Urinary bladder (tissue), 4 donors: ENCODE measurements around the gene MYBPHL. TPM values are rescaled to one million over a fixed set of nuclear protein-coding genes. Genes with fewer than 3 reads are reported as not detected.

Experiments used
- DNase-seq: peaks from one replicate; pipeline ENCODE4 v3.0.0-alpha.2; 2015; ENCODE audit errors: extremely low spot score
- H3K27ac ChIP-seq: one replicate; pipeline ENCODE4 v1.5.1; 2013; ENCODE audit warnings: low read depth, mild to moderate bottlenecking, moderate library complexity
- H3K36me3 ChIP-seq: one replicate; pipeline ENCODE4 v1.6.1; 2013; ENCODE audit warnings: mild to moderate bottlenecking, moderate library complexity; ENCODE audit not compliant: insufficient read depth
- H3K4me1 ChIP-seq: one replicate; pipeline ENCODE4 v1.6.1; 2013; ENCODE audit warnings: mild to moderate bottlenecking, moderate library complexity; ENCODE audit not compliant: insufficient read depth
- H3K4me3 ChIP-seq: one replicate; pipeline ENCODE4 v1.5.1; 2013; ENCODE audit warnings: low read depth, low read length
- WGBS: extraction: QIAGEN DNeasy Blood & Tissue Kit; methylation state at CpG from one replicate; pipeline ENCODE4 v1.1.7; 2013; 5-methylcytosine and 5-hydroxymethylcytosine counted together
- polyA plus RNA-seq: library from polyadenylated mRNA; stranded (reverse); fragments of 200-250 nt; gene quantifications from one replicate; pipeline ENCODE4 v1.2.3, GENCODE V29; 2013
- total RNA-seq: library from RNA; depleted of rRNA; stranded (reverse); fragments of >200 nt; gene quantifications from one replicate; pipeline ENCODE4 v1.2.3, GENCODE V29; 2014
- donor health status: healthy with polysubstance abuse.
- donor health status: healthy.

The MYBPHL gene
- total and polyA plus RNA-seq, 2 donors: 0.22 TPM; not detected in 1

DNA sequence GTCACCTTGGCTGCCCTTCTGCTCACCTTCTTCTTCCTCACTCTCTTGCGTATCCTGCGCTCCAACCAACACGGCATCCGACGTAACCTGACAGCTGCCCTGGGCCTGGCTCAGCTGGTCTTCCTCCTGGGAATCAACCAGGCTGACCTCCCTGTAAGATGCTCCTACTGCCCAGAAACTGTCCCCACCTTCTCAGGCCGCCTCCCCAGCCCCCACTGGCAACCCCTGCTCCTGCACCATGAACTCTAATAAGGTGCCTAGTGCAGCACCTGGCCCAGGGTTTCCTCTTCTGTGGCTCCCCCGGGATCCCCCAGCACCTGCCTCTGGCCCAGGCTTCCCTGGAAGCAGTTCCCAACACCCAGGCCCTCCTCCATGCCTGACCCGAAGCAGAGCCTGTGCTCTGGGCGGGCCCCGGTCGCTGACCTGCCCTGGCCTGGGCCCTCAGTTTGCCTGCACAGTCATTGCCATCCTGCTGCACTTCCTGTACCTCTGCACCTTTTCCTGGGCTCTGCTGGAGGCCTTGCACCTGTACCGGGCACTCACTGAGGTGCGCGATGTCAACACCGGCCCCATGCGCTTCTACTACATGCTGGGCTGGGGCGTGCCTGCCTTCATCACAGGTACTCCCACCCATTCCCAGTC lies 36.7 kb downstream of the MYBPHL start:
- no peak overlapping the region for H3K4me3 ChIP-seq
- DNase-seq: no peak
- 95% methylated on average over 17 of the region's 17 CpGs for WGBS
- H3K4me1 ChIP-seq: no peaks in the 10 kb centered on the region
- no peaks in the 10 kb centered on the region for H3K36me3 ChIP-seq
- no peak overlapping the region for H3K27ac ChIP-seq

- no peak overlapping the region for H3K4me3 ChIP-seq
- H3K4me1 ChIP-seq: no peaks in the 10 kb centered on the region
- WGBS: 91% methylated on average over 33 of the region's 33 CpGs
- H3K27ac ChIP-seq: no peak overlapping the region
- no peaks in the 10 kb centered on the region for H3K36me3 ChIP-seq
- DNase-seq: no peak
These were observed 37.4 kb downstream of the MYBPHL start for GRCh38 chr1:109269212-109269980.

DNA sequence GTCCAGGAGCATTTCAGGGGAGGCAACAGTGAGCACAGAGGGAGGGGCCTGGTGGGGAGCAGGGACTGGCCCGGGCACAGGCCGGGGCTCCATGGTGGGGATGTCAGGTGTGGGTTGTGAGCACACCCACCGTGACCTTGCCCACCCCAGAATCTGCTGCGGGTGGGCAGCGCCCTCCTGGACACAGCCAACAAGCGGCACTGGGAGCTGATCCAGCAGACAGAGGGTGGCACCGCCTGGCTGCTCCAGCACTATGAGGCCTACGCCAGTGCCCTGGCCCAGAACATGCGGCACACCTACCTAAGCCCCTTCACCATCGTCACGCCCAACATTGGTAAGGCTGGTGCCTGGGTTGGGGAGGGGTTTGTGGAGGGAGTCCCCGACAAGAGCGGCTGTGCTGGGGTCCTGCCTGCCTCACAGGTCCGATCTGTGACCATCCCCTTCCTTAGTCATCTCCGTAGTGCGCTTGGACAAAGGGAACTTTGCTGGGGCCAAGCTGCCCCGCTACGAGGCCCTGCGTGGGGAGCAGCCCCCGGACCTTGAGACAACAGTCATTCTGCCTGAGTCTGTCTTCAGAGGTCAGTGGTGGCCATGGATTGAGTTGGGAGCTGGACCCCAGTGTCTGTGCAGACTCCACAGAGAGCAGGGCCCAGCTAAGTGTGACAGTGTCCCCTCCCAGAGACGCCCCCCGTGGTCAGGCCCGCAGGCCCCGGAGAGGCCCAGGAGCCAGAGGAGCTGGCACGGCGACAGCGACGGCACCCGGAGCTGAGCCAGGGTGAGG lies 38.2 kb downstream of the MYBPHL start:
- WGBS: 92% methylated on average over 29 of the region's 29 CpGs
- Histone ChIP-seq H3K4me3 (no peak overlapping the region), H3K27ac (no peak overlapping the region), H3K36me3 (no peaks in the 10 kb centered on the region), H3K4me1 (no peaks in the 10 kb centered on the region)
- DNase-seq: no peak

GRCh38 chr1:109267743-109268300 lies 39.0 kb downstream of the MYBPHL start:
- DNase-seq: no peak
- H3K36me3 ChIP-seq: no peaks in the 10 kb centered on the region
- no peak overlapping the region for H3K27ac ChIP-seq
- 93% methylated on average over 17 of the region's 17 CpGs for WGBS
- H3K4me3 ChIP-seq: no peak overlapping the region
- H3K4me1 ChIP-seq: no peaks in the 10 kb centered on the region

DNA sequence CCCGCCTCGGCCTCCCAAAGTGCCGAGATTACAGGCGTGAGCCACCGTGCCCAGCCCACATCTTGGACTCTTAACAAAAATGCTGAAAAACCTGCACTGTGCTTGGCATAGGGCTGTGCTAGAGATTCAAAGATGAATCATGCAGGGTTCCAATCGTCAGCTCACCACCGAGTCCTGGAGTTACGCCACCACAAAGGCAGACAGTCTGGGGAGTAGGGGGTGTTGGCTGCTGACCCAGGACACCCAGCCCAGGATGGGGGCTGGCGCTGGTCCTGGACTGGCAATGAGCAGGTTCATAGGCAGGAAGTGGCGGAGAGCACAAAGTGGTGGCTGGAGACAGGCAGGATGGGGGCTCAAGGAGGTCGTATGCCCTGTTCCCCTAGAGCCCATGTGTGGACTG lies 39.8 kb downstream of the MYBPHL start:
- 85% methylated on average over 11 of the region's 11 CpGs for WGBS
- H3K4me3 ChIP-seq: no peak overlapping the region
- no peaks in the 10 kb centered on the region for H3K4me1 ChIP-seq
- H3K36me3 ChIP-seq: no peaks in the 10 kb centered on the region
- no peak for DNase-seq
- no peak overlapping the region for H3K27ac ChIP-seq

GRCh38 chr1:109265741-109266330 lies 41.0 kb downstream of the MYBPHL start:
- 95% methylated on average over 13 of the region's 13 CpGs for WGBS
- no peak for DNase-seq
- no peaks in the 10 kb centered on the region for H3K4me1 ChIP-seq
- H3K36me3 ChIP-seq: no peaks in the 10 kb centered on the region
- H3K4me3 ChIP-seq: no peak overlapping the region
- no peak overlapping the region for H3K27ac ChIP-seq

DNA sequence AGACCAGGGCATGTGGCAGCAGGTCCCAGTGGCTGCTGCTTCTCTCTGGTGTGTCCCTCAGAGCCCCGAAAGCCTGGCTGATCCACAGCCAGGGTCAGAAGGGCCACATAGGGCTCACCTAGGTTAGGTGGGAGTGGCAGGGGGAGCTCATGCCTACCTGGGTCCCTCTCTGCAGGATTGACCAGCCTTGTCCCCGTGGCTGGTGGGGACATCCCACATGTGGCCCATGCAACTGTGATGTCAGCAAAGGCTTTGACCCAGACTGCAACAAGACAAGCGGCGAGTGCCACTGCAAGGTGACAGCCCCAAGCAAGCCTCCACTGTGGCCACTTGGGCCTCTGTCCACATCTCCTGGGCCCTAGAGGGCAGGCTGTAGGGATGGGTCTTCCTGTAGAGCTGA lies 41.8 kb downstream of the MYBPHL start:
- Histone ChIP-seq H3K4me3 (no peak overlapping the region), H3K4me1 (no peaks in the 10 kb centered on the region), H3K27ac (no peak overlapping the region), H3K36me3 (no peaks in the 10 kb centered on the region)
- WGBS: 95% methylated on average over 4 of the region's 4 CpGs
- DNase-seq: no peak

DNA sequence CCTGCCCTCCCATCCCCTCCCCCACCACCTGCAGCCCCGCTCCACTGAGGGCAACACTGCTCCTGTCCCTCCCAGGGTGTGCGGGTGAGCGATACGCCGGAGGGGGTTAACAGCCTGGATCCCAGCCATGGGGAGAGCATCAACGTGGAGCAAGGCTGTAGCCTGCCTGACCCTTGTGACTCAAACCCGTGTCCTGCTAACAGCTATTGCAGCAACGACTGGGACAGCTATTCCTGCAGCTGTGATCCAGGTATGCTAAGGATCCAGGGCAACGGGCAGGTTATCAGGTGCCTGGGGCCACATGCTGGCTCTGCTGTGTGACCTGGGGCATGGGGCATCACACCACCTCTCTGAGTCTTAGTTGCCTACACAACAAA lies 42.4 kb downstream of the MYBPHL start:
- DNase-seq: no peak
- Histone ChIP-seq H3K4me1 (no peaks in the 10 kb centered on the region), H3K27ac (no peak overlapping the region), H3K4me3 (no peak overlapping the region), H3K36me3 (no peaks in the 10 kb centered on the region)
- WGBS: 80% methylated on average over 9 of the region's 9 CpGs

GRCh38 chr1:109263597-109264378 lies 43.0 kb downstream of the MYBPHL start:
- peak; percentile 28 for DNase-seq
- Histone ChIP-seq H3K36me3 (no peaks in the 10 kb centered on the region), H3K4me1 (no peaks in the 10 kb centered on the region), H3K4me3 (no peak overlapping the region), H3K27ac (no peak overlapping the region)
- 52% methylated on average over 29 of the region's 29 CpGs for WGBS

DNA sequence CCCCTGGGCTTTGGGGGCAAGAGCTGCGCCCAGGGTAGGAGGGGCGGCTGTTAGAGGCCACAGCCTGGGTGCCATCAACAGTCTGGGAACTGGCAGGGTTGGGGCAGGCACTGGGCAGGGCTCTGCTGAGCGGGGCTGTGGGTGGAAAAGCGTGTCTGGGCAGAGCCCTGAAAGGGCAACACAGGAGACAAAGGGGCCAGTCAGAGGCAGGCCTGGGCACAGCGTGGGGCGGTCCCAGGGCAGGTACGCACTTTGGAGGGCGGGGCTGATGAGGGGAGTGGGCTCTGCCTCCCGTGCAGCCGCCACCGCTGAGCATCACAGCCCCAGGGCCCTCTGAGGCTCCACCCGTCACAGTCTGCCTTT lies 43.6 kb downstream of the MYBPHL start:
- H3K27ac ChIP-seq: no peak overlapping the region
- DNase-seq: peak; percentile 26
- no peak overlapping the region for H3K4me3 ChIP-seq
- 75% methylated on average over 12 of the region's 12 CpGs for WGBS
- no peaks in the 10 kb centered on the region for H3K4me1 ChIP-seq
- no peaks in the 10 kb centered on the region for H3K36me3 ChIP-seq

DNA sequence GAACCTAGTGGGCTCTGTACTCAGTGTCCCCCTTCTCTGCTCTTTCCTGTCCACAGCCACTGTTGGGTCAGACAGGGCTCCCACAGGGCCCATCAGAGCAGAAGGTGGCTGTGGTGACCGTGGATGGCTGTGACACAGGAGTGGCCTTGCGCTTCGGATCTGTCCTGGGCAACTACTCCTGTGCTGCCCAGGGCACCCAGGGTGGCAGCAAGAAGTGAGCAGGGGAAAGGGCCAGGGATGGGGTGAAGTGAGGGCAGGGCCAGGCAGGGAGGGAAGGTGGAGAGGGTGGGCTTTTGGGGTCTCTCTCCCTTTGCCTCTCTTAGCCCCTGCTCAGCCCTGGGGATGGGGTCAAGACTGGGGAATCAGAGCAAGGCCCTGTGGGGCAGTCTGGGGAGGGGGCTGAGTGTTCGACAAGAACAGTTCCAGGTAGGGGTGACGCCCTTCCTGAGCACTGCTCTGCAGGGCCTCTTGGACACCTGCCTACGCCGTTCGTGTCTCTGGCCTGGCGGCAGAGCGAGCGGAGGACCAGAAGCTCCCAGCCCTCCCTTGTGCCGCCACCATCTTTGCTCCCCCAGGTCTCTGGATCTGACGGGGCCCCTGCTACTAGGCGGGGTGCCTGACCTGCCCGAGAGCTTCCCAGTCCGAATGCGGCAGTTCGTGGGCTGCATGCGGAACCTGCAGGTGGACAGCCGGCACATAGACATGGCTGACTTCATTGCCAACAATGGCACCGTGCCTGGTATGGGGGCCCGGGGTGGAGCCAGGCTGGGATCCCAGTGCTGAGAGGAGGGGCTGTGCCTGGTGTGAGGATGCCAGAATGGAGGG lies 44.4 kb downstream of the MYBPHL start:
- Histone ChIP-seq H3K4me1 (no peaks in the 10 kb centered on the region), H3K27ac (no peak overlapping the region), H3K36me3 (no peaks in the 10 kb centered on the region), H3K4me3 (no peak overlapping the region)
- no peak for DNase-seq
- WGBS: 81% methylated on average over 22 of the region's 22 CpGs

GRCh38 chr1:109261578-109261977 lies 45.2 kb downstream of the MYBPHL start:
- no peak for DNase-seq
- Histone ChIP-seq H3K4me1 (no peaks in the 10 kb centered on the region), H3K27ac (no peak overlapping the region), H3K36me3 (no peaks in the 10 kb centered on the region), H3K4me3 (no peak overlapping the region)
- WGBS: 88% methylated on average over 6 of the region's 6 CpGs
